ENCODE data around the gene TRDN.

DNA sequence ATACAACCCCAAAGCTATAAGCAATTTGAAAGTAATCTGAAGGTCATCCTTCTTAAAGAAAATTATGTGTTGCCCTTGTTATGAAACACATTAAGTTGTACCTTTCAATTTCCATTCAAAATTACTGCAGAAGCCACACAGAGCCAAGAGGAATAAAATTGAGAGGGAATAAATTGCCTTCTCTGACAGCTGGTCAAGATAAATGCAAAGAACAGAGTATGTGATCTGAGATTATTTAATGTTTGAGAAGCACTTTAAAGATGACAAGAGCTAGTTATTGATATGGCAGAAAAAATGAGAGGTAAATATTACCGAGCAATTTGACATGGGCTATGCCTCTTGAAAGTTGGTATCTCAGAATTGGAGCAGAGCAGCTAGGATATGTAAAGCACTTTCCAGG is 61.6 kb downstream of the TRDN start:
- TF ChIP-seq, protein P1, sequence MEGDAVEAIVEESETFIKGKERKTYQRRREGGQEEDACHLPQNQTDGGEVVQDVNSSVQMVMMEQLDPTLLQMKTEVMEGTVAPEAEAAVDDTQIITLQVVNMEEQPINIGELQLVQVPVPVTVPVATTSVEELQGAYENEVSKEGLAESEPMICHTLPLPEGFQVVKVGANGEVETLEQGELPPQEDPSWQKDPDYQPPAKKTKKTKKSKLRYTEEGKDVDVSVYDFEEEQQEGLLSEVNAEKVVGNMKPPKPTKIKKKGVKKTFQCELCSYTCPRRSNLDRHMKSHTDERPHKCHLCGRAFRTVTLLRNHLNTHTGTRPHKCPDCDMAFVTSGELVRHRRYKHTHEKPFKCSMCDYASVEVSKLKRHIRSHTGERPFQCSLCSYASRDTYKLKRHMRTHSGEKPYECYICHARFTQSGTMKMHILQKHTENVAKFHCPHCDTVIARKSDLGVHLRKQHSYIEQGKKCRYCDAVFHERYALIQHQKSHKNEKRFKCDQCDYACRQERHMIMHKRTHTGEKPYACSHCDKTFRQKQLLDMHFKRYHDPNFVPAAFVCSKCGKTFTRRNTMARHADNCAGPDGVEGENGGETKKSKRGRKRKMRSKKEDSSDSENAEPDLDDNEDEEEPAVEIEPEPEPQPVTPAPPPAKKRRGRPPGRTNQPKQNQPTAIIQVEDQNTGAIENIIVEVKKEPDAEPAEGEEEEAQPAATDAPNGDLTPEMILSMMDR (IDR thresholded peaks at IDR 0.05), result no peak
- no peak for TF ChIP-seq EZH2 (IDR thresholded peaks at IDR 0.05)
